Spleen (tissue), 11 donors: ENCODE measurements around the gene ADAMTS12. TPM values are rescaled to one million over a fixed set of nuclear protein-coding genes. Genes with fewer than 3 reads are reported as not detected.

Source experiments
- DNase-seq: peaks from one replicate; pipeline ENCODE4 v3.0.0-alpha.2; 2020
- H3K27ac ChIP-seq, 8 donors: fragments of 200-600 bp; sonication (generic) in 7 of 8; 1 replicate in 4 of 8; 2 replicates in 4 of 8; pipeline versions ENCODE4 v1.5.0 to v1.8.0; 2016 to 2021; ENCODE audit warnings: inconsistent platforms in 4 of 8, mild to moderate bottlenecking in 4 of 8, moderate library complexity in 1 of 8
- H3K27me3 ChIP-seq, 7 donors: fragments of 200-600 bp; sonication (generic) in 6 of 7; replicated peaks in 1 of 7; 1 replicate in 4 of 7; 2 replicates in 3 of 7; pipeline versions ENCODE4 v1.5.0 to v1.8.0; 2016 to 2021; ENCODE audit warnings: inconsistent platforms in 3 of 7, mild to moderate bottlenecking in 1 of 7
- H3K36me3 ChIP-seq, 6 donors: fragments of 200-600 bp; sonication (generic) in 5 of 6; 1 replicate in 4 of 6; 2 replicates in 2 of 6; pipeline versions ENCODE4 v1.5.0 to v1.8.0; 2016 to 2021; ENCODE audit warnings: inconsistent platforms in 2 of 6
- H3K4me1 ChIP-seq, 6 donors: fragments of 200-600 bp; sonication (generic) in 5 of 6; 1 replicate in 3 of 6; 2 replicates in 3 of 6; pipeline versions ENCODE4 v1.5.0 to v1.8.0; 2016 to 2021; ENCODE audit warnings: inconsistent platforms in 3 of 6
- H3K4me3 ChIP-seq, 8 donors: fragments of 200-600 bp; sonication (generic) in 7 of 8; 1 replicate in 4 of 8; 2 replicates in 4 of 8; pipeline versions ENCODE4 v1.5.0 to v1.8.0; 2016 to 2021; ENCODE audit warnings: inconsistent platforms in 4 of 8, mild to moderate bottlenecking in 4 of 8, moderate library complexity in 2 of 8
- H3K9me3 ChIP-seq, 8 donors: fragments of 200-600 bp; sonication (generic) in 7 of 8; 1 replicate in 4 of 8; 2 replicates in 4 of 8; pipeline versions ENCODE4 v1.5.0 to v1.8.0; 2016 to 2021; ENCODE audit warnings: inconsistent platforms in 4 of 8
- CTCF ChIP-seq, 11 experiments: fragments of 200-600 bp in 7 of 11; fragments of 450-650 bp in 4 of 11; sonication (generic) in 4 of 11; IDR thresholded peaks in 8 of 11; conservative IDR thresholded peaks in 3 of 11; 1 replicate in 7 of 11; 2 replicates in 4 of 11; pipeline versions ENCODE4 v1.4.0 to v1.8.0; 2016 to 2021; ENCODE audit warnings: antibody characterized with exemption in 11 of 11, inconsistent platforms in 4 of 11, mild to moderate bottlenecking in 1 of 11
- POLR2A ChIP-seq, 3 donors: fragments of 450-650 bp; IDR thresholded peaks; one replicate each; pipeline ENCODE4 v1.5.1; 2017; ENCODE audit warnings: antibody characterized with exemption in 3 of 3, mild to moderate bottlenecking in 1 of 3
- POLR2AphosphoS5 ChIP-seq, 3 donors: sonication (generic); formaldehyde crosslinking; IDR thresholded peaks; one replicate each; pipeline ENCODE4 v1.5.1; 2017; ENCODE audit warnings: antibody characterized with exemption in 3 of 3
- WGBS, 5 donors: extraction: QIAGEN DNeasy Blood & Tissue Kit in 3 of 5; methylation state at CpG; one replicate each; pipeline versions ENCODE4 v1.1.5 to v1.1.7; 2013 to 2018; 5-methylcytosine and 5-hydroxymethylcytosine counted together
- intact Hi-C: fragments of 100-400 bp; cut with DNase I; formaldehyde crosslinking; loops from one replicate; pipeline ENCODE4 v1.15.0; 2023; ENCODE audit warnings: low total_unique reads
- polyA plus RNA-seq, 3 donors: library from polyadenylated mRNA; stranded (reverse); fragments of 200-250 nt; gene quantifications; one replicate each; pipeline ENCODE4 v1.2.1, GENCODE V29; 2013
- total RNA-seq, 7 donors: library from RNA; depleted of rRNA in 3 of 7; stranded (reverse); fragments of >200 nt in 3 of 7; fragmentation: NEBNext Ultra II Directional in 4 of 7; extraction: Animal tissue kit (Norgen Biotek cat#: 25700) in 4 of 7; gene quantifications; one replicate each; pipeline versions ENCODE4 v1.1.0 to v1.2.1, GENCODE V29; 2016 to 2021
- donor health status: healthy with polysubstance abuse.
- donor health status: DM: no; HTN: no; CAD: no; lungs with moderate emphysema.
- donor health status: DM: no; HTN: no; CAD: no.
- donor health status: Bipolar disorder and iron deficiency.
- donor health status: healthy.
- donor health status: DM: no; HTN: no; CAD: no.
- donor health status: DM: yes; HTN: yes; CAD: no.

The ADAMTS12 gene
- total and polyA plus RNA-seq, 10 donors, result 0.07 to 4.3 (median 1.4) TPM

GRCh38 chr5:33490071-33490665 lies 401.6 kb downstream of the ADAMTS12 start:
- H3K9me3 ChIP-seq, result no peaks in the 10 kb centered on the region
- intact Hi-C loops, result no loop called here

GRCh38 chr5:33489481-33490067 lies 402.2 kb downstream of the ADAMTS12 start:
- intact Hi-C loops, result no loop called here
- no peak overlapping the region for H3K4me3 ChIP-seq
- H3K36me3 ChIP-seq, result no peaks in the 10 kb centered on the region
- H3K9me3 ChIP-seq, result no peaks in the 10 kb centered on the region
- no peak overlapping the region for H3K27ac ChIP-seq
- H3K27me3 ChIP-seq, result no peaks in the 10 kb centered on the region
- H3K4me1 ChIP-seq, result no peaks in the 10 kb centered on the region
- DNase-seq, result no peak
- no peak for TF ChIP-seq POLR2AphosphoS5 (IDR thresholded peaks at IDR 0.05)
- no peak for TF ChIP-seq POLR2A (IDR thresholded peaks at IDR 0.05)
- TF ChIP-seq CTCF (IDR thresholded peaks at IDR 0.05 in 8 of 11, conservative IDR thresholded peaks at IDR 0.05 in 3 of 11), result no peak
- 92 to 97% (median 93%) methylated on average over 6 of the region's 6 CpGs for WGBS, 5 donors

More at GRCh38 chr5:33490071-33490665, 401.6 kb downstream of the ADAMTS12 start:
- no peak overlapping the region for H3K27ac ChIP-seq
- H3K36me3 ChIP-seq, result no peaks in the 10 kb centered on the region
- no peaks in the 10 kb centered on the region for H3K4me1 ChIP-seq
- H3K4me3 ChIP-seq, result no peak overlapping the region
- 78 to 92% (median 86%) methylated on average over 1 of the region's 1 CpG for WGBS, 5 donors
- TF ChIP-seq POLR2AphosphoS5 (IDR thresholded peaks at IDR 0.05) (no peak), POLR2A (IDR thresholded peaks at IDR 0.05) (no peak), CTCF (IDR thresholded peaks at IDR 0.05 in 8 of 11, conservative IDR thresholded peaks at IDR 0.05 in 3 of 11) (no peak)
- H3K27me3 ChIP-seq, result no peaks in the 10 kb centered on the region
- DNase-seq, result no peak

GRCh38 chr5:33488558-33489355 lies 403.0 kb downstream of the ADAMTS12 start:
- Histone ChIP-seq H3K27ac (no peak overlapping the region), H3K4me1 (no peaks in the 10 kb centered on the region), H3K9me3 (no peaks in the 10 kb centered on the region), H3K4me3 (no peak overlapping the region), H3K27me3 (no peaks in the 10 kb centered on the region), H3K36me3 (no peaks in the 10 kb centered on the region)
- WGBS, 5 donors, result 89 to 95% (median 91%) methylated on average over 19 of the region's 19 CpGs
- DNase-seq, result no peak
- intact Hi-C loops, result no loop called here
- TF ChIP-seq POLR2A (IDR thresholded peaks at IDR 0.05), result no peak
- TF ChIP-seq POLR2AphosphoS5 (IDR thresholded peaks at IDR 0.05), result no peak
- TF ChIP-seq CTCF (IDR thresholded peaks at IDR 0.05 in 8 of 11, conservative IDR thresholded peaks at IDR 0.05 in 3 of 11), result no peak

DNA sequence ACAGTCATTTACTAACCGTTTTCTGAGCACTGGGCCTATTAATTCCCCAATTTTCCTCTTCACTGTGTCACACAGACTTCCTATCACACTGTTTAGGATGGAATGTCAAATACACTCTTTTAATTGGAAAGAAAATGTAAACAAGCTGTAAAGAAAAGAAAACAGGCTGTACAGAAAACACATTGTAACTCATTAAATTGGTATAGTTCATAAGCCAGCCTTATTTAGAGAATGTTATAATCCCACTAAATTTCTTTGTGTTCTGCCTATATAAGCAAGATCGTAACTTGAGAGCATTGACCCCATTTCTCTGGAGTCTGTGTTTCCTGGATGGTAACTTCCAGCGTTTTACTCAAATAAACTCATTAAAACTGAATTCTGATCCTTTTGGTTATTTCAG lies 404.6 kb downstream of the ADAMTS12 start:
- Histone ChIP-seq H3K27me3 (no peaks in the 10 kb centered on the region), H3K4me1 (no peaks in the 10 kb centered on the region), H3K9me3 (no peaks in the 10 kb centered on the region), H3K4me3 (no peak overlapping the region), H3K27ac (no peak overlapping the region), H3K36me3 (no peaks in the 10 kb centered on the region)
- TF ChIP-seq CTCF (IDR thresholded peaks at IDR 0.05 in 8 of 11, conservative IDR thresholded peaks at IDR 0.05 in 3 of 11) (no peak), POLR2A (IDR thresholded peaks at IDR 0.05) (no peak), POLR2AphosphoS5 (IDR thresholded peaks at IDR 0.05) (no peak)
- DNase-seq, result no peak
- intact Hi-C loops, result no loop called here
- WGBS, 5 donors, result 79 to 88% (median 85%) methylated on average over 3 of the region's 3 CpGs
